IMR-90 (cell line): ENCODE results near the gene GNAT1. TPM values are rescaled to one million over a fixed set of nuclear protein-coding genes. Genes with fewer than 3 reads are reported as not detected.

Experiments
- ATAC-seq: fragments of 200-7000 bp; cut with Tn5 transposase; 2 replicates; pipeline ENCODE4 v1.9.1; 2020; ENCODE audit warnings: low read depth, mild to moderate bottlenecking, moderate library complexity
- BruUV-seq: library from RNA; stranded (reverse); fragments of 400-500 nt; replicated peaks from 2 replicates; lab custom pipeline; 2021; lab: Mats Ljungman, UMichigan
- CTCF ChIA-PET: fragments of 300-600 bp; formaldehyde crosslinking; extraction: SDS; loops from one replicate; lab custom pipeline; 2021; ENCODE audit warnings: antibody characterized with exemption; lab: Yijun Ruan, JAX
- POLR2A ChIA-PET: fragments of 300-600 bp; sonication (Branson Sonifier 250); formaldehyde crosslinking; loops from one replicate; lab custom pipeline; 2022; ENCODE audit warnings: antibody characterized with exemption; ENCODE audit not compliant: unreplicated experiment; lab: Charles Lee
- DNase-seq: peaks from one replicate; pipeline ENCODE4 v3.0.0; 2013
- H2AFZ ChIP-seq: replicated peaks from 2 replicates; pipeline ENCODE3; 2013; ENCODE audit warnings: low read length, mild to moderate bottlenecking; ENCODE audit not compliant: poor library complexity
- H2AK5ac ChIP-seq: 2 replicates; pipeline ENCODE4 v1.6.1; 2013; ENCODE audit warnings: low read depth, low read length, inconsistent platforms
- H2AK9ac ChIP-seq: replicated peaks from 2 replicates; pipeline ENCODE3; 2013; ENCODE audit warnings: mild to moderate bottlenecking, low read depth, low read length, moderate library complexity; ENCODE audit not compliant: poor library complexity
- H2BK120ac ChIP-seq: 2 replicates; pipeline ENCODE4 v1.6.1; 2013; ENCODE audit warnings: low read depth, low read length, inconsistent platforms
- H2BK15ac ChIP-seq: 3 replicates; pipeline ENCODE4 v1.6.1; 2013; ENCODE audit warnings: low read depth, low read length, inconsistent platforms
- H2BK20ac ChIP-seq: 2 replicates; pipeline ENCODE4 v1.6.1; 2013; ENCODE audit warnings: low read depth, mild to moderate bottlenecking, inconsistent platforms, low read length, moderate library complexity
- H2BK5ac ChIP-seq: 2 replicates; pipeline ENCODE4 v1.6.1; 2013; ENCODE audit warnings: mild to moderate bottlenecking, low read depth, low read length, inconsistent platforms; ENCODE audit not compliant: poor library complexity, severe bottlenecking
- H3K14ac ChIP-seq: replicated peaks from 2 replicates; pipeline ENCODE4 v1.6.1; 2013; ENCODE audit warnings: low read depth, low read length, inconsistent platforms
- H3K18ac ChIP-seq: 2 replicates; pipeline ENCODE4 v1.6.1; 2013; ENCODE audit warnings: low read depth, low read length, control low read depth
- H3K23ac ChIP-seq: 2 replicates; pipeline ENCODE4 v1.6.1; 2013; ENCODE audit warnings: low read depth, low read length, inconsistent platforms
- H3K27ac ChIP-seq: 2 replicates; pipeline ENCODE4 v1.5.1; 2013; ENCODE audit warnings: mild to moderate bottlenecking, control low read depth, low read length; ENCODE audit not compliant: insufficient read depth
- H3K27me3 ChIP-seq: 2 replicates; pipeline ENCODE4 v1.6.1; 2013; ENCODE audit warnings: low read length; ENCODE audit not compliant: control insufficient read depth, insufficient read depth
- H3K36me3 ChIP-seq: 2 replicates; pipeline ENCODE4 v1.6.1; 2013; ENCODE audit warnings: low read length, mixed read lengths; ENCODE audit not compliant: control insufficient read depth, insufficient read depth
- H3K4ac ChIP-seq: 2 replicates; pipeline ENCODE4 v1.6.1; 2013; ENCODE audit warnings: low read depth, low read length, inconsistent platforms
- H3K4me1 ChIP-seq: 2 replicates; pipeline ENCODE4 v1.6.1; 2013; ENCODE audit warnings: low read length, mixed read lengths; ENCODE audit not compliant: control insufficient read depth, insufficient read depth
- H3K4me2 ChIP-seq: 2 replicates; pipeline ENCODE4 v1.6.1; 2013; ENCODE audit warnings: low read depth, mild to moderate bottlenecking, control low read depth, low read length, moderate library complexity
- H3K4me3 ChIP-seq: 2 replicates; pipeline ENCODE4 v1.5.1; 2013; ENCODE audit warnings: low read depth, mild to moderate bottlenecking, control low read depth, low read length, moderate library complexity; ENCODE audit not compliant: insufficient read depth
- H3K56ac ChIP-seq: 2 replicates; pipeline ENCODE4 v1.6.1; 2013; ENCODE audit warnings: low read length, inconsistent platforms; ENCODE audit not compliant: insufficient read depth; ENCODE audit errors: extremely low read depth
- H3K79me1 ChIP-seq, 2 experiments: 2 replicates each; pipeline ENCODE4 v1.6.1; 2013; ENCODE audit warnings: low read length in 2 of 2, inconsistent platforms in 1 of 2, low read depth in 1 of 2
- H3K9ac ChIP-seq: 2 replicates; pipeline ENCODE4 v1.6.1; 2013; ENCODE audit warnings: low read depth, low read length, control low read depth
- H3K9me1 ChIP-seq: 2 replicates; pipeline ENCODE4 v1.6.1; 2013; ENCODE audit warnings: low read length, inconsistent platforms; ENCODE audit not compliant: insufficient read depth
- H3K9me3 ChIP-seq: 2 replicates; pipeline ENCODE4 v1.6.1; 2013; ENCODE audit warnings: low read length; ENCODE audit not compliant: control insufficient read depth, insufficient read depth
- H4K20me1 ChIP-seq: 2 replicates; pipeline ENCODE4 v1.6.1; 2013; ENCODE audit warnings: low read length, inconsistent platforms; ENCODE audit not compliant: insufficient read depth
- H4K5ac ChIP-seq: 2 replicates; pipeline ENCODE4 v1.6.1; 2013; ENCODE audit warnings: mild to moderate bottlenecking, low read depth, low read length, control low read depth
- H4K8ac ChIP-seq, 2 experiments: 2 replicates each; pipeline ENCODE4 v1.6.1; 2013; ENCODE audit warnings: low read depth in 2 of 2, low read length in 2 of 2, control low read depth in 1 of 2, inconsistent platforms in 1 of 2
- H4K91ac ChIP-seq: 2 replicates; pipeline ENCODE4 v1.6.1; 2013; ENCODE audit warnings: low read depth, low read length, inconsistent platforms; ENCODE audit not compliant: insufficient read depth
- BHLHE40 ChIP-seq: fragments of 150-350 bp; IDR thresholded peaks from 2 replicates; pipeline ENCODE4 v1.6.1; 2016; ENCODE audit warnings: mild to moderate bottlenecking, low read depth, low read length
- NFE2L2 ChIP-seq: fragments of 150-350 bp; IDR thresholded peaks from 2 replicates; pipeline ENCODE4 v1.6.1; 2016; ENCODE audit warnings: low read depth, mild to moderate bottlenecking, low read length
- POLR2A ChIP-seq: IDR thresholded peaks from 2 replicates; pipeline ENCODE4 v1.6.1; 2012; ENCODE audit warnings: mild to moderate bottlenecking, low read depth, low read length
- WGBS, 2 experiments: methylation state at CpG; one replicate each; pipeline versions ENCODE4 v1.1.5 to v1.1.7; 2013; ENCODE audit warnings: missing lambda C conversion rate in 2 of 2; ENCODE audit not compliant: insufficient read length in 1 of 2; ENCODE audit errors: extremely low coverage in 2 of 2; 5-methylcytosine and 5-hydroxymethylcytosine counted together
- dilution Hi-C: fragments of 300-500 bp; cut with HindIII; formaldehyde crosslinking; loops from one replicate; pipeline ENCODE4 v1.14.3; 2018; ENCODE audit warnings: low sequenced_read_pairs; ENCODE audit not compliant: unreplicated experiment
- in situ Hi-C: fragments of 300-500 bp; cut with MboI; formaldehyde crosslinking; loops from 3 replicates; pipeline ENCODE4 v1.14.3; 2019; ENCODE audit warnings: low sequenced_read_pairs, inconsistent platforms, mixed read lengths
- intact Hi-C: fragments of 100-400 bp; cut with micrococcal nuclease; formaldehyde crosslinking; loops from 2 replicates; pipeline ENCODE4 v1.10.0; 2022
- polyA plus RNA-seq, 3 experiments: library from polyadenylated mRNA; depleted of rRNA; stranded (reverse); fragments of >200 nt; gene quantifications; 2 replicates each; pipeline ENCODE4 v1.2.3, GENCODE V29; 2012; ENCODE audit warnings: low replicate concordance in 1 of 3
- total RNA-seq: library from RNA; depleted of rRNA; stranded (reverse); fragments of >200 nt; gene quantifications from 2 replicates; pipeline ENCODE4 v1.2.3, GENCODE V29; 2012

The GNAT1 gene
- total and polyA plus RNA-seq, 2 of the 4 experiments (the other 2 are of a cell fraction), result not detected

GRCh38 chr3:50214824-50215223 lies 23.4 kb downstream of the GNAT1 start:
- Histone ChIP-seq H4K20me1 (no peaks in the 10 kb centered on the region), H2BK20ac (no peak overlapping the region), H3K79me1 (no peaks in the 10 kb centered on the region), H3K9me3 (no peaks in the 10 kb centered on the region), H3K4me2 (no peak overlapping the region), H2AFZ (no peak overlapping the region), H3K9ac (no peak overlapping the region), H3K36me3 (no peaks in the 10 kb centered on the region), H3K56ac (no peak overlapping the region), H3K23ac (no peak overlapping the region), H3K4me3 (no peak overlapping the region), H4K8ac (no peak overlapping the region), H3K27ac (no peak overlapping the region), H2BK15ac (no peak overlapping the region), H2AK9ac (no peak overlapping the region), H2BK120ac (no peak overlapping the region), H3K4me1 (peaks cover 2% of the 10 kb centered on the region; the same call in 1 of the 2 replicates), H4K5ac (no peak overlapping the region), H2AK5ac (no peak overlapping the region), H4K91ac (no peak overlapping the region), H3K27me3 (peaks cover 28% of the 10 kb centered on the region; the same call in 1 of the 2 replicates), H3K18ac (no peak overlapping the region), H3K9me1 (no peaks in the 10 kb centered on the region), H2BK5ac (no peak overlapping the region), H3K14ac (no peak overlapping the region), H3K4ac (no peak overlapping the region)
- dilution Hi-C loops, result no loop called here
- no TSS peak for BruUV-seq
- in situ Hi-C loops, result no loop called here
- intact Hi-C loops, result no loop called here
- ChIA-PET CTCF (no interaction called here), POLR2A (no interaction called here)
- ATAC-seq (no peak), DNase-seq (no peak)
- no peak for TF ChIP-seq BHLHE40
- TF ChIP-seq POLR2A, result no peak
- TF ChIP-seq NFE2L2, result no peak
- no CpG with 5 or more reads among the region's 10 CpGs for WGBS, 2 experiments
